Measurements from ENCODE around the gene JAM3. TPM values are rescaled to one million over a fixed set of nuclear protein-coding genes. Genes with fewer than 3 reads are reported as not detected.

Gene JAM3
- total RNA-seq, 1 experiment from 2014 or later = not detected

GRCh38 chr11:134033276-134033675 lies 35.6 kb upstream of the JAM3 start:
- no peak overlapping the region for H3K4me3 ChIP-seq
- no peak for TF ChIP-seq CTCF (conservative IDR thresholded peaks at IDR 0.05)
- TF ChIP-seq EZH2 (IDR thresholded peaks at IDR 0.05; ENCODE audit: low read depth) = no peak
- no peaks in the 10 kb centered on the region for H3K9me2 ChIP-seq (ENCODE audit: insufficient read depth)
- H3F3A ChIP-seq (ENCODE audit: insufficient read depth, low read depth) = no peaks in the 10 kb centered on the region
- no peak overlapping the region for H3K4me2 ChIP-seq
- no peak for DNase-seq
- no peaks in the 10 kb centered on the region for H3K4me1 ChIP-seq (replicated peaks; ENCODE audit: insufficient read depth)
- H3K79me2 ChIP-seq (ENCODE audit: low read depth) = no peaks in the 10 kb centered on the region
- no peak overlapping the region for H2AFZ ChIP-seq
- H3K27me3 ChIP-seq (ENCODE audit: insufficient read depth, low read depth) = peaks cover 98% of the 10 kb centered on the region
- no TSS peak for BruUV-seq (replicated peaks)
- ChIA-PET CTCF (no interaction called here), POLR2A (ENCODE audit: unreplicated experiment) (no interaction called here)
- H3K27ac ChIP-seq = no peak overlapping the region
- intact Hi-C loops (cut with micrococcal nuclease; ENCODE audit: unreplicated experiment) = no loop called here
- H3K36me3 ChIP-seq (ENCODE audit: low read depth) = no peaks in the 10 kb centered on the region
- H3K9me3 ChIP-seq (ENCODE audit: insufficient read depth, low read depth) = no peaks in the 10 kb centered on the region
- H4K20me1 ChIP-seq (ENCODE audit: insufficient read depth) = no peaks in the 10 kb centered on the region

GRCh38 chr11:134033696-134034491 lies 35.0 kb upstream of the JAM3 start:
- Histone ChIP-seq H3K27ac (no peak overlapping the region), H3K4me3 (no peak overlapping the region), H2AFZ (no peak overlapping the region), H3K9me2 (ENCODE audit: insufficient read depth) (no peaks in the 10 kb centered on the region), H3K79me2 (ENCODE audit: low read depth) (no peaks in the 10 kb centered on the region), H3K27me3 (ENCODE audit: insufficient read depth, low read depth) (peaks cover 98% of the 10 kb centered on the region), H3K4me2 (no peak overlapping the region), H3K36me3 (ENCODE audit: low read depth) (no peaks in the 10 kb centered on the region), H3K4me1 (replicated peaks; ENCODE audit: insufficient read depth) (no peaks in the 10 kb centered on the region), H3K9me3 (ENCODE audit: insufficient read depth, low read depth) (no peaks in the 10 kb centered on the region), H4K20me1 (ENCODE audit: insufficient read depth) (no peaks in the 10 kb centered on the region), H3F3A (ENCODE audit: insufficient read depth, low read depth) (no peaks in the 10 kb centered on the region)
- TF ChIP-seq EZH2 (IDR thresholded peaks at IDR 0.05; ENCODE audit: low read depth) (no peak), CTCF (conservative IDR thresholded peaks at IDR 0.05) (no peak)
- DNase-seq = no peak
- intact Hi-C loops (cut with micrococcal nuclease; ENCODE audit: unreplicated experiment) = no loop called here
- POLR2A ChIA-PET (ENCODE audit: unreplicated experiment) = no interaction called here
- no TSS peak for BruUV-seq (replicated peaks)
- CTCF ChIA-PET = no interaction called here

GRCh38 chr11:134034496-134035381 lies 34.1 kb upstream of the JAM3 start:
- CTCF ChIA-PET = no interaction called here
- DNase-seq = no peak
- POLR2A ChIA-PET (ENCODE audit: unreplicated experiment) = no interaction called here
- Histone ChIP-seq H3K79me2 (ENCODE audit: low read depth) (no peaks in the 10 kb centered on the region), H2AFZ (no peak overlapping the region), H3K9me2 (ENCODE audit: insufficient read depth) (no peaks in the 10 kb centered on the region), H3K4me1 (replicated peaks; ENCODE audit: insufficient read depth) (no peaks in the 10 kb centered on the region), H3K9me3 (ENCODE audit: insufficient read depth, low read depth) (no peaks in the 10 kb centered on the region), H3K4me2 (no peak overlapping the region), H3F3A (ENCODE audit: insufficient read depth, low read depth) (no peaks in the 10 kb centered on the region), H3K36me3 (ENCODE audit: low read depth) (no peaks in the 10 kb centered on the region), H3K27ac (no peak overlapping the region), H4K20me1 (ENCODE audit: insufficient read depth) (no peaks in the 10 kb centered on the region), H3K4me3 (no peak overlapping the region), H3K27me3 (ENCODE audit: insufficient read depth, low read depth) (peaks cover 98% of the 10 kb centered on the region)
- intact Hi-C loops (cut with micrococcal nuclease; ENCODE audit: unreplicated experiment) = no loop called here
- no TSS peak for BruUV-seq (replicated peaks)
- TF ChIP-seq CTCF (conservative IDR thresholded peaks at IDR 0.05) (no peak), EZH2 (IDR thresholded peaks at IDR 0.05; ENCODE audit: low read depth) (no peak)
